ENCODE measurements around the gene MEGF6. TPM values are rescaled to one million over a fixed set of nuclear protein-coding genes. Genes with fewer than 3 reads are reported as not detected.

Gene MEGF6
- total and polyA plus RNA-seq, 2 of the 8 experiments (the other 6 are each of a cell fraction or from before 2014, with no cell fraction given): 4.1 to 14.8 TPM

DNA sequence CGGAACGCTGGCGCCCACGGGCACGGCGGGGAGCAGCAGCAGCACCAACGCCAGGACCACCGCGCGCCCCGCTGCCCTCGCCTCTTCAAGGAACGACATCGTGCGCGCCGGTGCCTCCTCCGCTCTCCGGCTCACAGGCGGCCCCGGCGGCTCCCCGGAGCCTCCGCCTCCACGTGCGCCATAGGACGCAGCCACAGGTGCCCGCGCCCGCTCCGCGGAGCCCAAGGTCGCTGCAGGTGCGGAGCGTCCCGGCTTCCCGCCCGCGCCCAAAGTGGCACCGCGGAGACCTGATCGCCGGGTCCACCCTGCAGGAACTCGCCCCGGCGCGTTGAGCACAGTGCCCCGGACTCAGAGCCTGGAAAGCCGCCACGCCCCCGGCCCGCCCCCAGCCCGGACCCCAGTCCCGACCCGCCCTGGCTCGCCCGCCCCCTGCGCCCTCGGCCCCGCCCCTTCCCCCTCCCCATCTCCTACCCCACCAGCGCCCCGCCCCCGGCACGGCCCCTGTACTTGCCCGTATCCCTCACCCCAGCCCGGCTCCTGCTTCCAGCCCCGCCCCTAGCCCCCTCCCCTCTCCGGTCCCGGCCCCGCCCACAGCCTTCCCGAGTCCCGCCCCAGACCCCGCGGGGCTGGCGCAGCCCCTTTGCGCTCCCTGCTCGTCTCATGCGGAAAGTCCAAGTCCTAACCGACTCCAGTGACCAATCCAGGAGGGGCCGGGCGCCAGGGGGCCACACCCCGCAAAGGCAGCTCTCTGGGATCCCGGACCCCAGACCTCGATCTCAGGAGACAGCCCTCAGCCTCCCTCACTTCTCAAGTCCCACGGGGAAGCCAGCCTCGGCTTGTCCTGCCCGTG is at the start of gene MEGF6 (continued):
- TF ChIP-seq, protein P1, sequence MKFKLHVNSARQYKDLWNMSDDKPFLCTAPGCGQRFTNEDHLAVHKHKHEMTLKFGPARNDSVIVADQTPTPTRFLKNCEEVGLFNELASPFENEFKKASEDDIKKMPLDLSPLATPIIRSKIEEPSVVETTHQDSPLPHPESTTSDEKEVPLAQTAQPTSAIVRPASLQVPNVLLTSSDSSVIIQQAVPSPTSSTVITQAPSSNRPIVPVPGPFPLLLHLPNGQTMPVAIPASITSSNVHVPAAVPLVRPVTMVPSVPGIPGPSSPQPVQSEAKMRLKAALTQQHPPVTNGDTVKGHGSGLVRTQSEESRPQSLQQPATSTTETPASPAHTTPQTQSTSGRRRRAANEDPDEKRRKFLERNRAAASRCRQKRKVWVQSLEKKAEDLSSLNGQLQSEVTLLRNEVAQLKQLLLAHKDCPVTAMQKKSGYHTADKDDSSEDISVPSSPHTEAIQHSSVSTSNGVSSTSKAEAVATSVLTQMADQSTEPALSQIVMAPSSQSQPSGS (IDR thresholded peaks at IDR 0.05; ENCODE audit: low read length): no peak

All from H1 (cell line).